NOMO-1 treated with dmso at 0.1 percent for 144 hours (cell line): ENCODE measurements around the gene KIF21A.
"Not testable (repeated sequence)": the region's sequence is repeated elsewhere in the genome, so short reads cannot be mapped to it uniquely, and the experiment has no call there.

ENCODE experiments used
- DNase-seq: peaks from one replicate; lab custom pipeline; 2025; ENCODE audit not compliant: unreplicated experiment; lab: John Stamatoyannopoulos, UW

The KIF21A gene

DNA sequence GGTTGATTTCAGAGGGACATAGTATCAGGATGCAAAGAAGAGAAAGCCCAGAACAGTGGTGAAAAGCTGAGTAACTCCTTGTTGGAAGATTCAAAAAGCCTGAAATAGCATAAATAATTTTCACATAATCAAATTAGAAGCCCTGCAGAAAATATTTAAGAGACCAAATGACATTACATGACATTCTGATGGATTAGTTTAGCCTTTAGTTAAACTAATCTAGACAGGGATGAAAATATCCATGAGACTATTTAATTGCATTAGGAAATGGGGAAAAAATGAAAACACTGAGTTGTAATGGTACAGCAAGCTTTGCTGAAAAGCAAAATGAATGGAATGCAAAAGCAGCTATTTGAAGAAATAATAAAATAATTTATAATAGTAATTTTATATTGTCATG lies 91.8 kb downstream of the KIF21A start:
- no peak for DNase-seq

DNA sequence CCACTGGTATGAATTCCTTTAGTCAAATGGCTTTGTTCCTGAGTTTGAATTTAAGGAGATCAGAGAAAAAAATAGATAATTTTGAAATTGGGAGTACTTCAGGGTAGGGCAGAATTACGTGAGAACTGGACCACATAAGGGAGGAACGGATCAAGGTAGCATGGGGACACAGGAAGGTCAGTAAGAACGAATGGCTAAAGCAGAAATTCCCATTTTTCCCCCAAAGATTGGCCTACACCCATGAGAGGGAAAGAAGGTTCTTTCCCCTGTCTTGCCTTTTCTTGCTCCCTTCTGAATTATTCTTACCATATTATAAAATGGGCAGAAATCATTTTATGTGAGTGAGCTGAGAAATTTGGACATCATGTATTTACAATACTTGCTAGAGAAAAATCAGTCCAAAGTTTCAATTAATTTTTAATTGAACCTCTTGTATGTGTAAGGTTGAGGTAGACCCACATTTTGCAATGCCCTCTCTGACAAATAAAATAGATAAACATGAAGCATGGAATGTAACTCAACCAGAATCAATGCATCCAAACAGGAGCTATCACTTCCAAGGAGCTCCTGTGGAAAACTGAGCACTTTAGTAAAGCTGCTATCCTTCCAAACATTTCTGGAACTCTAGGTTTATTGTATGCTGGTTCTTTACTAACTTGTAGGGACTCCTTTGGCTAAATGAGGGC lies 93.8 kb downstream of the KIF21A start:
- no peak for DNase-seq

DNA sequence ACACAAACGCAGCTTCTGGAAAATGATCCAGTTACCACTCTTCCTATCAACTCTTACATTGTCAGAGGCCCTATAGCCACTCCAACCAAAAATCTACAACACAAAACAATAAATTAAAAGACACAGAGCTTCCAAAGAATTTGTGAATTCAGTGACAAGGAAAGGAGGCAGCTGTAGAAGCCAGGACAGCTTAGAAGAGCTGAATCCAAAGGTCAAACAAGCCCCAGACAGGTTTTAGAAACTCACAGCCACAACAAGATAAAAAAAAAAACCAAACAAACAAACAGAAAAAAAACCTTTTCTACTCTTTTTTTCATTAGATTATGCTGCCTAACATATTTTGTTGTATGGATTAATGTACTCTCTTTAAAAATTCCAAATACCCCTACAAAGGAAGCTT lies 94.4 kb downstream of the KIF21A start:
- DNase-seq = no peak

DNA sequence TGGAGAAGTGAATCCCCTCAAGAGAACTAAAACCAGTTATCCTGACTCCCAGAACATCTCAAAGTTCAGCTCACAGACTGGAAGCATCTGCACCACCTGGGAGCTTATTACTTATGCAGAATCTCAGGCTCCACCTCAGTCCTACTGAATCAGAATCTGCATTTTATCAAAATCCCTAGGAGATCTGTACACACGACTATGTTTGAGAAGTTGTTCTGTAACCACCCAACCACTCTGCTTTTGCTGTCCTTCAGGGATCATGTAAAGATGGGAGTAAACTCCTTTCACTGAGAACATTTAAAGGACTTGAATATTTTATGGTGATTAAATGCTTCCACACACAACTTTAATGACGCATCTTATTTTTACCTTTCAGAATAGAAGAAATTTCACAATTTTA lies 98.0 kb downstream of the KIF21A start:
- no peak for DNase-seq

DNA sequence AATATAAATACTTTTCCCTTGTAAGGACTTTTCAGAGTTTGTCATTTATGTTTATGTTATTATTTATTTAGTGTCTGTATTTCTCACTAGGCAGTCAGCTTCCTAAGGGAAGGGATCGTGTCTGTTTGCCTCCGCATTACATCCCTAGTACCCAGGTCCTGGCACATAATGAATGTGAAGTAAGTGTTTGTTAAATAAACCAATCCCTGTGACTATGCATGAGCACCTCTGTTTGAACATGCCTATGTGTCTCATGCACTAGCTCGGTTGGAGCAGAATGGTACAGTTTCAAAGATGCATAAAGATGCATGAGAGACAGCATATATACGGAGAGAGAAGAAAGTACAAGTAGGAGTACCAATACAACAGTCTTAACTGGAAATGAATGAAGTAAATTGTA lies 99.3 kb downstream of the KIF21A start:
- DNase-seq = no peak

DNA sequence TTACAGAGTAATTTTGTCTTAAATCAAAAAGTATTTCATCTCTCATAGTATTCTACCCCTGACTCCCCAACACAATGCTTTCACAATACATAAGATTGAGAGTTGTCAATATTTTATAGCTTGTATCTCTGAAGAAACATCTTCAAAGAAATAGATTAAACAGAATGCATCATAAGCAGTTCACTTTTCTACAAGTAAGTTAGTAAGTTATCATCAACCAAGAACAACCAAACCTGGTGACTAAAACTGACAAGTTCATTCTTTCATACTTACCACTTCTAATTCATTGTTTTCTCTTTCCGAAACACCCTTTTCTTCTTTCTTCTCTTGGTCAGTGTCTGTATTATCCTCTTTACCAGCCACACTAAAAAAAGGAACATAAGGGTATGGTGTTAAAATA lies 101.2 kb downstream of the KIF21A start:
- DNase-seq = no peak

DNA sequence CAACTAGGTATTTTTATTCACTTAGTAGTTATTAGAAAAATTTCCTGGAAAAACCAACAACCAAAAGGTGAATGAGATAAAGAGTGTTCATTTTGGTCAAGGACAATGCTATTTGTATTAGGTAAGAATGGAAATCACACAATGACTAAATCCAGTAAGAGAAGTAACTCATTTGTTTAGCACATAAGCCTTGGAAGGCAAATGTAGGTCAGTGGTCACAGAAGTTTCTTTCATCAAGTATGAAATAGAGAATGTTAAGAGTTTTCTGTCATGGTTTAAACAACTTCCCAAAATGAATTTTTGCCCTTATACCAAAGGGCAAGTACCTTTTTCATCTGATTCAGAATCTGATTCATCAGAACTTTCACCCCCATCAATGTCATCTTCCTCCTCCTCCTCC lies 101.7 kb downstream of the KIF21A start:
- DNase-seq = no peak

DNA sequence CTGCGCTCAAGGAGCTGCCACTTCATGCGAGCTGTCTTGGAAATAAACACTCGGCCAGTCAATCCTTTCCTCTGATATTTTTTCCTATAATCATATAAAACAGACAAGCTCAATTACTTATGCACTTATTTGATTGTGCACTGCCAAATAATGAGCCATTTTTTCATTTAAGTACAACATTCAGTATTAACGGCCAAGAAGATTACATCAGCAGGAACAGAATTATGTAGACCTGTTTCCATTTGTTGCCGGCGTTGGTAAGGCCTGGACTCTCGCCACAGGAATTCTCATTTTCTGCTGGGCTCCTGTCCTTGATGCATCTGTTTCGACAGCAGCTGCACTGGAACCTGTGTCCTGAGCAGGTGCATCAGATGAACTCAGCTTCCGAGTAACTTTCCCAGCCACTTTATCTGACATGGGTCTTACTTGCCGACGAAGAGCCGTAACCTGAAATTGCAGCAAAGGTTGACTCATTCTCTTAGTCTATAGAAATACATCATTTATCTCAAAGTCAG lies 110.2 kb downstream of the KIF21A start:
- no peak for DNase-seq

DNA sequence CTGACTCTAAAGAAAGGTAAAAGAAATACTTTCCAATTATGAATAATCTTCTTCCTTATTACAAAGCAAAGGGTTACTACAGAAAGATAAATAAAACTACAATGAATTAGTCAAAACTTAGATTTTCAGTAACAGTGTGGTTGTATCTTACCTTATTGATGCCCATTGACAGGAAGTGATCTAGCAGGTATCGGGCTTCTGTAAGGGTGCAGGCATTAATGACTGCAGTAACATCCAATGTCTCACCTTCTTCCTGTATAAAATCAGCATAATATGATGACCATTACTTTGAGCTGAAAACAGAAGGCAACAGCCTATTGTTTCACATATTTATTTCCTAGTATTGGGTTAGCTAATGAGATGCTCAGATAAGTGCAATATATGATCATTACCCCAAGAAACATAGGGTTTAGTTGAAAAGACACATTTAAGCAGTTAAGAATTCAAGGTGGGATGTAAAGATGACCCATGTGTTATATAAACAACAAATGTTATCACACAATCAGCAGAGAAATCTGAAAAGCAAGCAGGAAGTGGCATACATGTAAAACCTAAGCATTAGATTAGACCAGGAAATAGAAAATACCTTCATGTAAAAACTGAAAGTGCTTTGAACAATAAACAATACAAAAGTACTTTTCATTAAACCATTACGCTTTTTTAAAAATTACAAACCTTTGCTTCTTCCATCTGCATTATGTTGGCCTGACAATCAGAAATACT lies 111.2 kb downstream of the KIF21A start:
- DNase-seq = no peak

DNA sequence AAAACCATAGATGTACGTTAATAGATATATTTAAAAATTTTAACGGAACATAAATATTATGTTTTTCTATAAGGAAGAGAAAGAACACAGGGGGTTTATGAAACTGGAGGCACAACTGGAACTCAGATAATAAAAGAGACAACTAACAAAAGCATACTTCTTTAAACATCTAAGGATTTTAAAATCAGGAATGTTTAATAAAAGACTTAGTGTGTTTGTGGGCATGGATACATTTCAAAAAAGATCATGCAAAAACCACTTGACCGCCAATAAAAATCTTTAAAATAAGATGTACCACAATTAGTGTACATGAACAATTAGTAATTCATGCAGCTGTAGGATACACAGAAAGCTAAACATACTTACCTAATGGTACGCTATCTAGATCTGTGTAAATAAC lies 113.0 kb downstream of the KIF21A start:
- no peak for DNase-seq

DNA sequence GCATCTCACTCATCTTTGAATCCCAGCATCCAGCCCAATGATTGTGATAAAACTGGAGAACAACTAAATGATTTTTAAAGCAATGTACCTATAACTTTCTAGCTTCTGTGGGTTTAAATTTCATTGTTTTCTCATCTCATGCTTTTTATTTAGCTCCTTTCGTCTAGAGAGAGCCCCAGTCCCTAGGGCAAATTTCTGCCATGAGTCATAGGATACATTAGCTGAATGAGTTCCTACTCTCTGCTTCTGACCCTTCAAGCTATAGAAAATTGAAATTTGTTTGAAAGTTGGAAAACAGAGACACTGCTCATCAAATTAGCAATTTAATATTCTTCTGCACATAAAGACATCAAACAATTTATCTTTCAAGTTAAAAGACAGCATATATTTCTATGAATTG lies 113.9 kb downstream of the KIF21A start:
- no peak for DNase-seq

DNA sequence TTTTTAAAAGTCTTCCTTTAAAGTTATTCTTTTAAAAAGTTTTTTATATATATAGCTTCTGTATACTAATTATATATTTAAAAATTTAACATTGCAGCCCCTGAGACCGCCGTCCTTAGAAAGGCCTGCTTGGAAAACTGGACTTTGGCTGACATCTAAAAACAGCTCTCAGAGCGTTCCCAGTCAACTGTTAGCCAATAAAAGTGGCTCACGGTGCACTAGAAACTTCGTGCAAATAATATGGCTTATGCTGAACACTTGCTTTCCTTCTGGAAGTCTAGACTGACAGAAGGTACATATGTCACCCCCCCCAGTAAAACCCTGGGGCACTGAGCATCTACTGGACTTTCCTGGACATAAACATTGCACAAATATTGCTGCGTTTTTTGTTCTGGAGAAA lies 115.0 kb downstream of the KIF21A start:
- no peak for DNase-seq

DNA sequence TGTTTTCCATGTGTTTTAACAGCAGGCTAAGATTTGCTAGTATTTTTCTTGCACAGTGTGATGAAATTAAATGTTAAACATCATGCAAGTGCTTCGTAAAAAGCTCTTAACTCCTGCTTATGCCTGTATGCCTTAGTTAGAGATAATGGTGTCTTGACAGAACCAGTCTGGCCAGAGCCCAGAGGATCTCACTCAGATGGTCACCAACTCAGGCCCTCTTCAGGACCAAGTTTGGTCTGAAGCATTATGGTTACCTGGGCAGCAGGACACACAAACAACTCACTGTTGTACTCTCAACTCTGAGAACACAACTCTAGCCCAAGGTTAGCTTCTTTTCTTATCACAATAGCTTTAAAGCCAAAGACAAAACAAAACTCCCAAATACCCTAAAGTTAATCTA lies 115.4 kb downstream of the KIF21A start:
- DNase-seq = no peak

DNA sequence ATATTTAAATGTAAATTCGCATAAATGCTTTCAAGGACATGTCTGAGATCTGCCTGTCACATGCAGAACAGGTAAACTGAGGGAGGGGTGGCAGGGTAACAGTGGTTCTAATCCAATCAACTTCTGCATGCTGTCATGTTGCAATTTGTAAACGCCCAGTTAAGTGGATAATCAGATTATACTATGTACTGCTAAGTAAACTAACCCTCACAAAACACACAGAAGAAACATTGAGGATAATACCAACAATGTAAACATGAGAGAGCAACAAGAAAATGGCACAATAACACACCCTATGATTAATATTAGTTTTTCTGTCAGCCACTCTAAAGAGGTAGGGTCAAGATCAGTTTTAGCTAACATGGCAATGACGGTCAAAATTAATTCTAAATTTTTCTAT lies 123.7 kb downstream of the KIF21A start:
- DNase-seq = no peak

DNA sequence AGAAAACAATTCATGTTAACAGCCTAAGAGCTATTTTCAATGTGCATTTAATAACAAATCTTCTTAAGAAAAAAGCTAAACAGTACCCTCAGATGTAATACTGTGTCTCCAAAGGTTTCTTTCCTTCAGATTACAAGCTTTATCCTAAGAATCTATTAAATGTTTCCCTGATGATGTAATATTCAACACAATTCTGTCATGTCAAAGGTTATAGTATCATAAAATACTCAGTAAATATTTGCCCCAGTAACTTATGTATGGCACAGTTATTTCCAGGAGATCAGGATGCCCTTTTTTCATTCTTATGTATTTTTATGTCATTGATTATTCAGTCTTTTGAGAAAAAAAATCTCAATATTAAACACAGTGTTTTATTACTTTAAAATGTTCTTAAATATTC lies 128.4 kb downstream of the KIF21A start:
- DNase-seq = no peak

DNA sequence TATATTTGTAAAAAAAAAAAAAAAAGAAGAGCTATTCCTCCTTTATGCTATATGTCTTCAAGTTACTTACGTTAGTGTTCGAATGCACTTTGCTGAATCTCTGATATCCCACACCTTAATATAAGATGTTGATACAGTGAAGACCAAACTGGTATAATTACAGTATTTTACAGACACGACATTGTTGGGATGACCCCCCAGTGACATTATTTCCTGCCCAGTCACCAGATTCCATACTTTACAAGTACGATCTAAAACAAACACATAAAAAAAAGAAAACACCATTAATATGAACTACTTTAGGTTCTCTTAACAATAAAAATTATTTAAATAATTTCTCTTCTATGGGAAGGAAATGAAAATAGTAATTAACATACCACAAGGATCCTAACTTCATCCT lies 133.4 kb downstream of the KIF21A start:
- DNase-seq = no peak

DNA sequence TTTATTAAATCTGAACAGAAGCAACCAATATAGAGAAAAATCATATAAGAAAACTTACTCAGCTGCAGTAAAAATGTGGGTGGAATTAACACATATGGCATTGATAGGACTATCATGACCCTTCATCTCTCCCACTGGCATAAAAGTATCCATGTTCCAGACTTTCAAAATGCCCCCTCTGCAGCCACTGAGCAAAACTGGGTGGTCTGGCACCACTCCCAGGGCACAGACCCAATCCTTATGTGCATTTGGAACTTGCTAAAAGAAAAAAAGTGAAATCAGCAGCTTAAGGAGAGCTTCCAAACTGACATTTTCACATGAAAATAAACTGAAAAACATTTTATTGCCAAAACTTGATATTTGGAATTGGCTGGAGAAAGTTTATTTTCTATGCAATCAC lies 141.5 kb downstream of the KIF21A start:
- no peak for DNase-seq

DNA sequence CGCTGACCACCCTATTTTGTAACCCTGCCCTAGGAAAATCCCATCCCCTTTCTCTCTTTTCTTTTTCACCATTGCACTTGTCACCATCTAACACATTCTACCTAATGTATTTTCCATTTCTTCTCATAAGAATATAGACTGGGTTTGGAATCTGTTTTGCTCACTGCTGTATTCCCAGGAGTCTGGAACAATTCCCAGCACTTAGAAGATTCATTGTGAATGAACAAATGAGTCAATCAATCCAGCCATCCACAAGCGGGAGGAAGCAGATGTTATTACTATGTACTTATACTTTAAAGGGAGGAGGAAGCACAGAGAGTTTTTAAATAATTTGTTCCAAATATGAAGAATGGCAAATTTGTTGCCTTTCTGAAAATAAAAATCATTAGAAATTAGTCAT lies 142.1 kb downstream of the KIF21A start:
- DNase-seq = no peak

DNA sequence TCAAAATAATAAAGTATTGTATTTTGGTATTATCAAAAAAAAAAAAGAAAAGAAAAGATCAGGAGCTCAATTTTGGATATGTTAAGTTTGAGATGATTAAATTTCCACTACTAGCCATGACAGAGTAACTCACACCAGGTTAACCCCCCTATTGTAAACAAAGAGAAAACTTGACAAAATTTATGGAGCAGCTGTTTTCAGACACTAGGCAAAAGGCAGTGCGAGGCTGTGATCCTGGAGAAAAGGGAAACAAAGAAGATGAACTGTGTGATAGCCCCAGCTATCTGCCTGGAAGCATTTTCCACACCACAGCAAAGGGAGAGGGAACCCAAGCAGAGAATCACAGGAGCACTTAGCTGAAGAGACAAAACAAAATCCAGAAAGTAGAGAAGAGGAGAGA lies 145.0 kb downstream of the KIF21A start:
- DNase-seq = no peak

DNA sequence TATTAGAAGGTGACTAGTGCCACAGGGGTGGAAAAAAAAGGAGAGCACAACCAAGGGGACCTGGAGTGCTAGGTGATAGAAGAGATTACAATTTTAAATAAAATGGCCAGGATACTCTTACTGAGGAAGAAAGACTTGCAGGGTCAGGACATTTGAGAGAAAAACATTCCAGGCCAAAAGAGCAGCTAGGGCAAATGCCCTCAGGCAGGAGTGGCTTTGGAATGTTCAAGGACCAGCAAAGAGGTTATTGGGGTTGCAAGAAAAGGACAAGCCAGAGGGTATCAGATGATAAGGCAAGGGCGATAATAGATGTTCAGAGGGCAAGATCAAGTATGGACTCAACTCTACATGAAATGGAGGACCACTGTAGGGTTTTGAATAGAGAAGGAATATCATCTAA lies 146.4 kb downstream of the KIF21A start:
- DNase-seq = no peak

DNA sequence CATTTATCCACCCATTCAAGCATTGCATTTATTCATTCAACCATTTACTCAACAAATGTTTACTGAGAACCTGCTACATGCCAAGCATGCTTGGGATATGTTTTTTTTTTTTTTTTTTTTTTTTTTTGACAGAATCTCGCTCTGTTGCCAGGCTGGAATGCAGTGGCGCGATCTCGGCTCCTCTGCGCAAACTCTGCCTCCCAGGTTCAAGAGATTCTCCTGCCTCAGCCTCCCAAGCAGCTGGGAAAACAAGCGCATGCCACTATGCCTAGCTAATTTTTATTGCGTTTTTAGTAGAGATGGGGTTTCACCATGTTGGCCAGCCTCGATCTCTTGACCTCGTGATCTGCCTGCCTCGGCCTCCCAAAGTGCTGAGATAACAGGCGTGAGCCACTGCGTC lies 147.3 kb downstream of the KIF21A start:
- DNase-seq = not testable (repeated sequence)

DNA sequence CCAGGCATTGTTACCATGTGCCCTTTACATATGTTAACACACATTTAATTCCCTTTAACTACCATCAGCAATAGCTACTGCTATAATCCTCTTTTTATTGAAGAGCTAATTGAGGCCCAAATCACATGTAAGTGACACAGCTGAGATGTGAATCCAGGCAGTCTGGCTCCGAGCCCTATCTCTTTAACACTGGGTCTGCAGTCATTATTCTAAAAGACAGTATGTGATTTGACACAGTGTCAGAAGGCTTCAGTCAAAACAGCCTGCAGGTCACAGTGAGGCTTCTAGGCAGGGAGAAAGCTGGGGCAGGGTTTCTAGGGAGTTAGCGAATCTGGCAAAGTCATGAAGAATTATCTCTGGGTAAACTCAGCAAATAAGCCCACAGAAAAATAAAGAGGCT lies 148.2 kb downstream of the KIF21A start:
- DNase-seq = no peak

DNA sequence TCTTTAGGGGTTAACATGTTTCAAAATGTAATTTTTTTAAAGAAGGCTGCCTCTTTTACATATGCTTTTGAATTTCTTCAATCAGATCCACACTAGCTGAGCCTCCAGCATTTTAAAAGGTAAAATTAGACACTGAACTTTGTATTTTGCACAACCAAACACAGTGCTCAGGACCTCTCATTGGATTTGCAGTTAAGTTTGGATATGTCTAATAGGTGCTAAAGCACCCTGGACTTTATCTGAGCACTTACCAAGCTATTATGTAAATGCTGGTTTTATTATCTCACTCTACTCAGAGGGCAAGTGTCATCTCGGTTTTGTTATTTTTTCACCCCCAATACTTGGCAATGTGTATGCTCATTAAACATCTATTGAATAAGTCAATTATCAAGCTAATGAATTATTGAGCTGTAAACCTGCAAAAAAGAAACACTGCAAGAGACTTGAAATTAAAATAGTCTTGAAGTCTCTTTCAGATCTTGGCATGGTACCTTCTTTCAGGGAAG lies 150.7 kb downstream of the KIF21A start:
- no peak for DNase-seq
